Stimulated activated CD8-positive, alpha-beta memory T cell treated with anti-CD3 and anti-CD28 coated beads, Interleukin-4, amount 100 ng/mL, for 4 hours (primary cell): ENCODE results near the gene GPC6.

Source experiments
- DNase-seq, 2 donors: peaks; one replicate each; pipeline ENCODE4 v3.0.0-alpha.2; 2020; ENCODE audit warnings: low read depth in 2 of 2, low spot score in 1 of 2

GPC6 gene

GRCh38 chr13:93882086-93882651 lies 655.6 kb downstream of the GPC6 start:
- no peak for DNase-seq

DNA sequence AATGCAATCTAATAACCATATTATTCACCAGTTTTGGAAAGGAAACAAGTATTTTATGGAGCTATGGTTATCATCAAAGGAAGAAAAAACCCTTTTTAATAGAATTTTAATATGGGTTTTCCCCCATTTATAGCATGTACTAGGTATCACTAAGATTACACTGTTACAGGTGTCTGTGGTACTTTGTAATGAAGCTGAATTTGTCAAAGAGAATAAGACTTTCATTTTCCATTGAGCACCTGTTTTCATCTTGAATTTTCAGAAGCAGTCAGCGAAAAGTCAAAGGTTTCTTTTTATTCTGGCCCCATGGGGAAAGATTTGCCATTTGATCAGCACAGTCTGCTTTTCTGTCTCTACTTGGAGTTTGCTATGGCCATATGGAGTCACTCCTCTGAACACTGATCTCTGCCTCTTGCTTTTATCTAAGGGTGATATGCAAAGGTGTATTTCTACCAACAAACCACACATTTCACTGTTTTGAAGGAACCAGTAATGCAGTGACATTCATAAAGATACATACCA lies 662.9 kb downstream of the GPC6 start:
- DNase-seq: no peak

- DNase-seq: no peak
Observed at GRCh38 chr13:93899981-93900380, 673.4 kb downstream of the GPC6 start.

DNA sequence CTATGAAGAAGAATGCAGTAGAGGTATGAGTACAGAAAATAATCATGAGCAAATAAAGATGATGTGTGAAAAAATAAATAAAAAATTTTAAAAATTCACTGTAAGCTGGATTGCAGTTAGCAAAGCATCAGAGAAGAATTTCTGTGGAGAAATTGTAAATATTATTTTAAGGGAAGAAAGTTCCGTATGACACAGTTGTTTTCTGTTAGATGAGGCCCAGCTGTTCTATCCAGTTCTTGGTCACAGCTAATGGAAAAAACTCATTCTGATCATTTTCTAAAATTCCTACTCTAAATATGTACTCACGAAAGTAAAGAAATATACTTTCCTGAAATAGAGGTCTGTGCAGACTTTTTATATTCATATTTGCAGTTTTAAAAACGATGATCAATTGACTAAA lies 674.1 kb downstream of the GPC6 start:
- no peak for DNase-seq

DNA sequence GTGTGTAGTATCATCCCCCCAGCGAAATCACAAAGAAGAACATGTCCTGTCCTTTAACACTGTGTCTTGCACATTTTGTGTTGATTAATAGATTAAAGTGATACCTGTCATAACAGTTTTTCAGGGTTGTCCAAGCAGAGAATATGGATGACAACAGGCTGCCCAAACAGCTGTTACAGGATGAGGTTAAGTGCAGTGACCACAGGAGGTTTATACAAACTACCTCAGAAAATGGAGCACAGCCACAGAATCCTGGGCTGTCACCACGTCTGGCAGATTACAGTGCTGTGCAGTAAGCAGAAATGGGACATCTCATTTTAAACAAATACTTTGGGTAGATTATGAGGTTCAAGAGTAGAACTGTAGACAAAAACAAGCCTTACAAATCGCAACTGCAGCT lies 677.3 kb downstream of the GPC6 start:
- no peak for DNase-seq

GRCh38 chr13:93915269-93915809 lies 688.7 kb downstream of the GPC6 start:
- DNase-seq: no peak

- no peak for DNase-seq
Observed at GRCh38 chr13:93922063-93922855, 695.7 kb downstream of the GPC6 start.

DNA sequence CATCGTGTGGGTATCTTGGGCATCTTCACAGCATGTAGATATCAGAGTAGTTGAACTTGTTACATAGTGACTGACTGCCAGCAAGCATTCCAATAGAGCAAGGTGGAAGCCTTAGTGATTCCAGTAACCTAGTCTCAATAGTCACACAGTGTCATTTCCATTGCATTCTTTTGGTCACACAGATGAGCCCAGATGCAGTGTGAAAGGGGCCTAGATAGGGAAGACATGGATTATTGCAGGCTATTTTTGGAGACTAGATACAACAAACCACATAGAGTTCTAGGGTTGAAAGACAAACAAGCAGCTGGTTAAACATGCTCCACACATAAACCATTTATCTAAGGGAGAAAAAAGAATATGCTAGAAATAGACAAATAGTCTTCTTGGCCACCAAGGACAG lies 699.4 kb downstream of the GPC6 start:
- DNase-seq: no peak

DNA sequence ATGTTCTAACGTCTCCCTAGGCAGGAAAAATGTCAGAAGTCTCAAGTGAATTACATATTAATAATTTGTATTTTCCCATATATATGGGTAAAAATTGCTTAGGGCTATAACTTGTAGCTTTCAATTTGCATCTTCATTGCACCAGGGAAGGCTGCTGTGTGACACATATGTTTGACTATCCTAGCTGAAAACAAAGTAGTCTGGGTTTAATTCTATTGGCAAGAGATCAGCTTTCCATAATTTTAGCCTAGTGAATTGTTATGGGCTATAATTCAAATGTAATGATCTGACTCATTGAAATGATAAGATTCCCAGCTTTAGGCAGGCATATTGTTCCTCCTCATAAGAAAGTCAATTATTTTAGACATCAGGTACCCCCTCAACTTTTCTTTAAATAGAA lies 699.8 kb downstream of the GPC6 start:
- no peak for DNase-seq

GRCh38 chr13:93927431-93927830 lies 700.8 kb downstream of the GPC6 start:
- DNase-seq: no peak

DNA sequence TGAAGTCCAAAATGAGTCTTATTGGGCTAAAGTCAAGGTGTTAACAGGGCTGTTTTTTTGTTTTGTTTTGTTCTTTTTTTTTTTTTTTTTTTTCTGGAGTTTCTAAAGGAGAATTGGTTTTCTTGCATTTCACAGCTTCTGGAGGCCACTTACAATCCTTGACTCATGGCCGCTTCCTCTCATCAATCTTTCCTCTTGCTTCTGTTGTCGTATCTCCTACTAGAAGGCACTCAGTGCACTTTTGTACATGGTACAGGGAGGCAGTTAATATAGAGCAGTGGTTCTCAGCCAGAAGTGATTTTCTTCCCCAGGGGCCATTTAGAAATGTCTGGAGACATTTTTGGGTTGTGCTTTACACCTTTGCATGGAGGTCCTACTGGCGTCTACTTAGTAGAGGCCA lies 706.3 kb downstream of the GPC6 start:
- no peak for DNase-seq

DNA sequence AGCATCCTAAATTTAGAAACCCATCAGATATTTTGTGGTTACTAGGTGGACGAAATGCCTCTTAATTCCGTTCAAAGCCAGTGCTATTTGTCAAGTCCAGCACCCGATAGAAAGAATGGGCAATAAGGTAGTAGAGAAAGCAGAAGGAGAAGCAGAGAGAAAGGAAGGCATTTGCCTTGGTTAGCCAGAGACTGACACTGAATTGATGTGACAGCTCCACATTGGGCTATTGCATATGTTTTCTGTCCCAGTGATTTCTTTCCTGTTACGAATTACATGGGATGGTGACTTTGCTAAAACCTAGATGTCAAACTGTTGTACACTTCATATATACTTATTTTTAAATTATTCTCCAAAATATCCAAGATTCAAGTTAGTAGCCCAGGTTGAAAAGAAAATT lies 710.3 kb downstream of the GPC6 start:
- DNase-seq: no peak

GRCh38 chr13:93941444-93941843 lies 714.8 kb downstream of the GPC6 start:
- no peak for DNase-seq

GRCh38 chr13:93942016-93942415 lies 715.4 kb downstream of the GPC6 start:
- DNase-seq: no peak

DNA sequence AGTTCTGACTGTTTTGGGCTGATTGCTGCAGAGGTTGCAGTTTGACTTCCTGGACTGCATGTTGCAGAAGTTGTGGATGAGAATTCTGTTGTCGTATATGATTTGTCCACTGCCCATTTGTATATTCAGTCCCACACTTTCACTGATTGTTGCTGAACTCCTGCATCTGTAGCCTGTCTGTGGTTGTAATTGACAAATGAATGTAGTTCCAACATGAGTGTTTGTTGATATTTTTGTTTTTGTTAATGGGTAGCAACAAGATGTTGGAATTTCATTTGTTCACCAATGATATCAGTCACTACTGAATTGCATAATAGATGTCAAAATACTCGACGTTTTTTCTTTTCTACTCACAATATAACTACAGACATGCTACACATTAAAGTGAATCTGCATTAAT lies 719.0 kb downstream of the GPC6 start:
- DNase-seq: no peak

DNA sequence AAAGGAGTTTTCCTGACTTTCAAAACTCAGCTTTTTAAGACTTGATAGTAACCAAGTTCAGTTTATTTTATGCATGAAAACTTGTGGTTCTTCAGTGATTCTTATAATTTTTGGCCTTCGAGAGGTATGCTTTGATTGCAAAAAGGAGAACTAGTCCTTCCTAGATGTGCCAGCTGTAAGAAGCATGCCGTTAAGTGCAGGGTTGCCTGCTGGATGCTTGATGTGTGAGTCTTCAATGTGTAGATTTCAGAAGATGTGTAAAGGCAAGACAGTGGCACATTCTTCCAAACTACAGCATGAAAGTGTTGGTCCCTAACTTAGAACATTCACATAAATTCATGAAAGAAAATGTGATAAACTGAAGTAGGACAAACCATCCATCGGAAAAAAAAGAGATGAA lies 720.4 kb downstream of the GPC6 start:
- no peak for DNase-seq

DNA sequence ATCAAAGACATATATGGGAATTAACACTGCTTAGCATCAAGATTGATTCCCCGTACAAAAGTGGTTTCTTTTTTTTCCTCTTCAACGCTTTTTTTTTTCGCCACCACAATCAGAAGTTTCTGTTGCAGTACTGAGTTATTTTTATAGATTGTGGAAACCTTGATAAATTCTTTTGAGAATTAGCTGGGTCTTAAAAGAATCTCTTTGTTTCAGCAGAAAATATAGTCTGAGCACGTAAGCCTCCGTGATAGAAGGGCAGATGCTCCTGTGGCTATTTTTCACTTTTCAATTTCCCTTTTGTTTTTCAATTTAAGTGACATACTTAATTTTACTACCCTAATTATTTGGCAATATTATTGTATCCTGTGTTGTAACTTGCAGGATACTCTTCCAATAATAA lies 721.0 kb downstream of the GPC6 start:
- no peak for DNase-seq

- DNase-seq: no peak
Observed at GRCh38 chr13:93948162-93948922, 721.7 kb downstream of the GPC6 start.

DNA sequence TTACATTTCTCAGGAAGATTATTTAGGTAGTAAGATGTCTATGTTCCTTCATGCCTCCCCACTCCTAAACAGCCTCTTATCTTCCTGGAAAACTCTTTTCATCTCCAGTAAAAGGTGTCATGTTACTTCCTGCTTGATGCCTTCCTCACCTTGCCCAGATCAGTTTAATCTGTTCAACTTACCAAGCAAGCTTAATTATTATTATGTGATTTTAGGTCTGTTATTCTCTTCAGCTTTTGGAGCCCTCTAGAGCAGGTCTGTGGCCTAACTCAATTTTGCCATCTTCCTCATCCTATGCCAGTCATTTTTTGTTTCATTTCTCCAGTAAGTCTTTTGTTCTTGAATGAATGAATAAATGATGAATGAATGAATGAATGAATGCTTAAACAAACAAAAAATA lies 724.5 kb downstream of the GPC6 start:
- no peak for DNase-seq

DNA sequence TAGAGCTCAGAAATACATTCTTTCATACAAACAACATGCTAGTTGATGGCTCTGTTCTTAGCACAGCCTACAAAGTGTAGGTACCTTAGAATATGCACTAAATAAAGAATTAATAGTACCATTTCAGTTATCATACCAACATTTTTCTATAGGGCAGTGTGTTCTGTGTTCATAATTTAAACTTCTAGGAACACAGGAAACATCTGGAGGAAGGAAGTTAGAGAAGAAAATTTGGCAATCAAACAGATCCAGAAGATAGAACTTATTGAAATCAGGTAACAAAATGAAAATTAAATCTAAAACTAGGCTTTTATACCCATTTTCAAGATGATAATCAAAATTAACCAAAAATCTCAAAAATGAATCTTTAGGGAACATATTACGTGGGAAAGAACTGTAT lies 725.3 kb downstream of the GPC6 start:
- no peak for DNase-seq

DNA sequence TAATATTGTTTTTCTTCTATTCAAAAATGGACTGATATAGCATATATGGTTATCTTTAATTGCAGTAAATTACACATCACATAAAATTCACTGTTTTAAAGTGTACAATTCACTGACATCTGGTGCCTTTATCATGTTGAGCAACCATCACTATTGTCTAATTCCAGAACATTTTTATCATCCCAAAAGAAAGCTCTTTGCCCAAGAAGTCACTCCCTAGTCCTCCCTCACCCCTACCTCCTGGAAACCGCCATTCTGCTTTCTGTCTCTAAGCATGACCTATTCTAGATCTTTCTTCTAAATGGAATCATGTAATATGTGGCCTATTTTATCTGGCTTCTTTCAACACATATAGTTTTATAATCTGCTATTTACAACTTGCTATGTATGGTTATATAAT lies 727.2 kb downstream of the GPC6 start:
- no peak for DNase-seq

DNA sequence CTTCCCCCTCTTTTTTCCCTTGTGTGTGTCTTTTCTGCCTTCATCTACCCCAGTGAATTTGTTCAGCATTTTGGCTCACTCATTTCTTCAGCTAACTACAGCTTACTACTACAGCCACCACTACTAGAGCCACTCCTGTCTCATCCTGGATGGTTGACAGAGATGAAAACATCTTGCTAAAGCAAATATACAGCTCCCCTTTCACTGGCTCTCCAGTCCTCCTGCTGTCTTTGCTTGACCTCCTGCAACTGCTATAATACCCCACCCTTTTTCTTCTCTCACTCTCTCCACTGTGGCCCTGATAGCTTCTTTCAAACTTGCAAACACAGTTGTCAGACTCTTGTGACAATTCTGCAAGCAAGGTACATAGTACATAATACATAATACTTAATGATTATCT lies 729.3 kb downstream of the GPC6 start:
- DNase-seq: no peak
